H1 (cell line): Measurements from ENCODE around the gene XRCC6. TPM values are rescaled to one million over a fixed set of nuclear protein-coding genes. Genes with fewer than 3 reads are reported as not detected.

Experiments
- CTCF ChIP-seq, 3 experiments: IDR thresholded peaks; 1 replicate in 2 of 3; 2 replicates in 1 of 3; pipeline versions ENCODE4 v1.5.1 to v1.6.1; 2011; ENCODE audit warnings: low read length in 3 of 3, mild to moderate bottlenecking in 3 of 3, inconsistent platforms in 2 of 3, low read depth in 1 of 3, moderate library complexity in 1 of 3; ENCODE audit not compliant: insufficient read depth in 1 of 3; ENCODE audit errors: control extremely low read depth in 1 of 3
- EZH2 ChIP-seq: fragments of 200-600 bp; sonication (generic); IDR thresholded peaks from 2 replicates; pipeline ENCODE4 v1.7.1; 2012; ENCODE audit warnings: low read depth, mild to moderate bottlenecking, moderate library complexity, low read length, inconsistent platforms; ENCODE audit not compliant: severe bottlenecking
- FOSL1 ChIP-seq: IDR thresholded peaks from 2 replicates; pipeline ENCODE4 v1.6.1; 2011; ENCODE audit warnings: mild to moderate bottlenecking, low read depth, low read length, moderate library complexity; ENCODE audit not compliant: insufficient read depth
- HDAC2 ChIP-seq, 2 experiments: fragments of 300-600 bp in 1 of 2; sonication (generic) in 1 of 2; IDR thresholded peaks; 2 replicates each; pipeline ENCODE4 v1.6.1; 2011 to 2012; ENCODE audit warnings: low read depth in 2 of 2, low read length in 2 of 2, mild to moderate bottlenecking in 2 of 2, moderate library complexity in 2 of 2, borderline replicate concordance in 1 of 2, inconsistent platforms in 1 of 2
- JUN ChIP-seq: IDR thresholded peaks from 2 replicates; pipeline ENCODE4 v1.6.1; 2011; ENCODE audit warnings: low read depth, mild to moderate bottlenecking, improper control_type of control experiment, low read length
- MAX ChIP-seq: IDR thresholded peaks from 2 replicates; pipeline ENCODE4 v1.6.1; 2012; ENCODE audit warnings: inconsistent platforms
- RNF2 ChIP-seq: fragments of 200-900, 300-1000 bp; sonication (generic); IDR thresholded peaks from 2 replicates; pipeline ENCODE4 v1.7.1; 2016; ENCODE audit warnings: borderline replicate concordance, low read depth, mild to moderate bottlenecking, antibody characterized with exemption, low read length; ENCODE audit not compliant: poor library complexity, severe bottlenecking; ENCODE audit errors: missing control alignments
- SAP30 ChIP-seq: fragments of 300-600 bp; sonication (generic); IDR thresholded peaks from 2 replicates; pipeline ENCODE4 v1.7.1; 2012; ENCODE audit warnings: low read length, moderate library complexity, mild to moderate bottlenecking, inconsistent platforms; ENCODE audit not compliant: insufficient read depth, insufficient replicate concordance
- SIN3A ChIP-seq, 2 experiments: IDR thresholded peaks in 1 of 2; conservative IDR thresholded peaks in 1 of 2; 2 replicates each; pipeline ENCODE4 v1.6.1; 2011 to 2012; ENCODE audit warnings: low read length in 2 of 2, improper control_type of control experiment in 1 of 2, low read depth in 1 of 2, mild to moderate bottlenecking in 1 of 2
- SIRT6 ChIP-seq: IDR thresholded peaks from one replicate; pipeline ENCODE4 v1.7.1; 2012; ENCODE audit warnings: low read length, inconsistent platforms
- SP2 ChIP-seq: IDR thresholded peaks from 2 replicates; pipeline ENCODE4 v1.6.1; 2012; ENCODE audit warnings: mild to moderate bottlenecking, low read length, inconsistent platforms
- YY1 ChIP-seq: IDR thresholded peaks from 2 replicates; pipeline ENCODE4 v1.6.1; 2011; ENCODE audit warnings: low read depth, mild to moderate bottlenecking, low read length
- polyA plus RNA-seq, 7 experiments: library from polyadenylated mRNA; depleted of rRNA in 3 of 7; stranded (reverse) in 5 of 7; unstranded in 2 of 7; fragments of >200 nt in 5 of 7; fragments of 200-250 nt in 2 of 7; gene quantifications; 1 replicate in 5 of 7; 2 replicates in 1 of 7; 4 replicates in 1 of 7; pipeline versions ENCODE4 v1.2.1 to v1.2.3, GENCODE V29; 2011 to 2013; ENCODE audit warnings: missing spikeins in 2 of 7, mixed read lengths in 2 of 7
- total RNA-seq: library from RNA; stranded (reverse); fragmentation: NEBNext Ultra II Directional; extraction: Animal tissue kit (Norgen Biotek cat#: 25700); gene quantifications from 2 replicates; pipeline ENCODE4 v1.2.1, GENCODE V29; 2021

Gene XRCC6
- total and polyA plus RNA-seq, 2 of the 8 experiments (the other 6 are each of a cell fraction or from before 2014, with no cell fraction given), result 150 to 490 TPM

GRCh38 chr22:41682033-41682807, 61.1 kb downstream of the XRCC6 start (continued):
- no peak for TF ChIP-seq CTCF (IDR thresholded peaks at IDR 0.05; ENCODE audit: control extremely low read depth in 1 of 3, insufficient read depth in 1 of 3, low read depth in 1 of 3, low read length in 3 of 3)
- TF ChIP-seq EZH2, result no peak
- TF ChIP-seq RNF2, result no peak
- TF ChIP-seq FOSL1, result no peak
- no peak for TF ChIP-seq SP2
- no peak for TF ChIP-seq SIRT6
- TF ChIP-seq MAX, result peak; percentile 53
- peak; percentile 68 for TF ChIP-seq SAP30
- no peak for TF ChIP-seq JUN
- no peak for TF ChIP-seq YY1
- TF ChIP-seq SIN3A (conservative IDR thresholded peaks at IDR 0.05 in 1 of 2, IDR thresholded peaks at IDR 0.05 in 1 of 2; ENCODE audit: low read depth in 1 of 2, low read length in 2 of 2), result 0 out of 4 replicates have a peak, but pooled peaks of 1 of the 2 experiments have one; percentile 24
- TF ChIP-seq HDAC2 (IDR thresholded peaks at IDR 0.05; ENCODE audit: borderline replicate concordance in 1 of 2, low read depth in 2 of 2, low read length in 2 of 2), result peak in 1 of 2 experiments; percentile 73; a peak in 1 of 4 replicates
